ENCODE results near the gene RUNX1. TPM values are rescaled to one million over a fixed set of nuclear protein-coding genes. Genes with fewer than 3 reads are reported as not detected.

RUNX1 gene
- total and polyA plus RNA-seq, 10 of the 15 experiments (the other 5 are each of a cell fraction or from before 2014, with no cell fraction given) = 0.90 to 15.2 (median 4.1) TPM

DNA sequence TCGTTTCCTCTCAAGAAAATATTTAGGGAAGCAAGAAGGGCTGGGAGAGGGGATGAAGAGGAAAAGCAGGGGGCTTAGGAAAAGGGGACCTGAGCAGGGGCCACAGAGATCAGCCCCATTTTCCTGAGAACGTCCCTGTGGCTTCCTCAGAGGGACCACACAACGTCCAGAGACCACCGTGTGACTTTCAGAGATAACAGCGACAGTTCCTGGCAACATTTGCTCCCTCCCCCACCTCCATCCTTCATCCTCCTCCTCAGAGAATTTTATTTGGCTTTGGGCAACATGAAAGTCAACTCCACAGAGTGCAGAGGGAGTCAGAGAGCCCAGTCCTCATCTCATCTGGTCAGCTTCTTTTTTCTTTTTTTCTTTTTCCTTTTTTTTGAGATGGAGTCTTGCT lies 50.9 kb downstream of the RUNX1 start (continued):
- TF ChIP-seq, protein P1, sequence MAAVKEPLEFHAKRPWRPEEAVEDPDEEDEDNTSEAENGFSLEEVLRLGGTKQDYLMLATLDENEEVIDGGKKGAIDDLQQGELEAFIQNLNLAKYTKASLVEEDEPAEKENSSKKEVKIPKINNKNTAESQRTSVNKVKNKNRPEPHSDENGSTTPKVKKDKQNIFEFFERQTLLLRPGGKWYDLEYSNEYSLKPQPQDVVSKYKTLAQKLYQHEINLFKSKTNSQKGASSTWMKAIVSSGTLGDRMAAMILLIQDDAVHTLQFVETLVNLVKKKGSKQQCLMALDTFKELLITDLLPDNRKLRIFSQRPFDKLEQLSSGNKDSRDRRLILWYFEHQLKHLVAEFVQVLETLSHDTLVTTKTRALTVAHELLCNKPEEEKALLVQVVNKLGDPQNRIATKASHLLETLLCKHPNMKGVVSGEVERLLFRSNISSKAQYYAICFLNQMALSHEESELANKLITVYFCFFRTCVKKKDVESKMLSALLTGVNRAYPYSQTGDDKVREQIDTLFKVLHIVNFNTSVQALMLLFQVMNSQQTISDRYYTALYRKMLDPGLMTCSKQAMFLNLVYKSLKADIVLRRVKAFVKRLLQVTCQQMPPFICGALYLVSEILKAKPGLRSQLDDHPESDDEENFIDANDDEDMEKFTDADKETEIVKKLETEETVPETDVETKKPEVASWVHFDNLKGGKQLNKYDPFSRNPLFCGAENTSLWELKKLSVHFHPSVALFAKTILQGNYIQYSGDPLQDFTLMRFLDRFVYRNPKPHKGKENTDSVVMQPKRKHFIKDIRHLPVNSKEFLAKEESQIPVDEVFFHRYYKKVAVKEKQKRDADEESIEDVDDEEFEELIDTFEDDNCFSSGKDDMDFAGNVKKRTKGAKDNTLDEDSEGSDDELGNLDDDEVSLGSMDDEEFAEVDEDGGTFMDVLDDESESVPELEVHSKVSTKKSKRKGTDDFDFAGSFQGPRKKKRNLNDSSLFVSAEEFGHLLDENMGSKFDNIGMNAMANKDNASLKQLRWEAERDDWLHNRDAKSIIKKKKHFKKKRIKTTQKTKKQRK (IDR thresholded peaks at IDR 0.05; ENCODE audit: low read depth, low read length) = no peak
- no peak for TF ChIP-seq SUZ12 (IDR thresholded peaks at IDR 0.05; ENCODE audit: unreplicated experiment)

DNA sequence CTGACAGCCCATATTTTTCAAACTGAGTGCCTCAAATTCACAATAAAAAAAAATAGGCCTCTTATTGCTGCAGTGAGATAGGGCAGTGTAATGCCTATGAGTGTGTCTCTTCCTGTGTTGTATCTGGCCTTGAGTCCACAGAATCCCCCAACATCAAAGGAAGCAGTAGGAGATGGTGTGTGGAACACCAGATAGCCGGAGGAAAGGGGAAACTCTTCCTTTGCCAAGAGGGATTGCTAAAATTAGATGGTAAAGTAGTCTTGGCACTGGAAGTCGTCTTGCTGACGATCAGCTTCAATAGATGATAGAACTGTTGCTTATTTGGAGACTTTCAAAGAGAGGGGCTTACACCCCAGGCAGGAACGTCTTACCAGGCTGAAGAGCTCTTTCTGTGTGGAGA lies 51.8 kb downstream of the RUNX1 start:
- DNase-seq (ENCODE audit: low read depth, low spot score) = no peak
- ATAC-seq = no peak
- Histone ChIP-seq H2AFZ (ENCODE audit: control insufficient read depth, low read depth, low read length) (no peak overlapping the region), H3K27ac (ENCODE audit: control insufficient read depth, insufficient read depth) (no peak overlapping the region), H3K9me3 (replicated peaks; ENCODE audit: control insufficient read depth, insufficient read depth, low read length) (no peaks in the 10 kb centered on the region), H3K27me3 (replicated peaks in 1 of 2; ENCODE audit: control insufficient read depth in 2 of 2, insufficient read depth in 2 of 2, low read length in 1 of 2) (no peaks in the 10 kb centered on the region; a peak in 1 of 4 replicates), H3K4me2 (ENCODE audit: control insufficient read depth, insufficient read depth) (no peak overlapping the region), H3K9ac (ENCODE audit: control insufficient read depth, insufficient read depth, low read length) (no peak overlapping the region), H3K36me3 (ENCODE audit: control insufficient read depth in 2 of 2, insufficient read depth in 2 of 2, low read length in 1 of 2) (no peaks in the 10 kb centered on the region), H4K20me1 (ENCODE audit: control insufficient read depth, insufficient read depth) (no peaks in the 10 kb centered on the region; the same call in 1 of the 2 replicates), H3K4me1 (ENCODE audit: control insufficient read depth, insufficient read depth, low read length) (peaks cover 4% of the 10 kb centered on the region; the same call in 1 of the 2 replicates), H3K79me2 (ENCODE audit: control insufficient read depth, insufficient read depth, low read length) (no peaks in the 10 kb centered on the region), H3K4me3 (no peak overlapping the region)
- FAIRE-seq = no peak
- ChIA-PET RAD21 (ENCODE audit: unreplicated experiment) (no interaction called here), CTCF (no interaction called here), SMC1A (ENCODE audit: uncharacterized antibody, unreplicated experiment) (no interaction called here), POLR2A (no interaction called here)
- in situ Hi-C loops (cut with MboI) (no loop called here), intact Hi-C loops (cut with micrococcal nuclease; ENCODE audit: unreplicated experiment) (no loop called here)
- 19% methylated on average over 4 of the region's 4 CpGs for WGBS (ENCODE audit: insufficient coverage, insufficient replicate concordance, low lambda C conversion rate, missing lambda C conversion rate)
- no peak for TF ChIP-seq SMAD5 (IDR thresholded peaks at IDR 0.05; ENCODE audit: low read depth)
- TF ChIP-seq CREB1 (IDR thresholded peaks at IDR 0.05; ENCODE audit: low read depth) = no peak
- BruUV-seq (replicated peaks) = no TSS peak

Measured in GM12878 (cell line).